HepG2 (cell line): ENCODE data around the gene SPTB.

ENCODE experiments used
- ATF3 ChIP-seq: sonication (generic); formaldehyde crosslinking; IDR thresholded peaks from 2 replicates; pipeline ENCODE4 v1.4.0; 2020; ENCODE audit warnings: missing genetic modification reagents
- CENPX ChIP-seq: sonication (generic); formaldehyde crosslinking; IDR thresholded peaks from 2 replicates; pipeline ENCODE4 v1.9.0; 2021; ENCODE audit warnings: mild to moderate bottlenecking, missing genetic modification reagents, moderate library complexity
- CTCF ChIP-seq: sonication (generic); formaldehyde crosslinking; IDR thresholded peaks from 2 replicates; pipeline ENCODE4 v1.5.0; 2020; ENCODE audit warnings: mild to moderate bottlenecking, missing genetic modification reagents, moderate library complexity
- EZH2 ChIP-seq: conservative IDR thresholded peaks from 2 replicates; pipeline ENCODE4 v1.6.1; 2012; ENCODE audit warnings: mild to moderate bottlenecking, low read depth, low read length, moderate library complexity
- NFYB ChIP-seq: sonication (generic); formaldehyde crosslinking; IDR thresholded peaks from 2 replicates; pipeline ENCODE4 v1.4.0; 2020; ENCODE audit warnings: missing genetic modification reagents
- SP1 ChIP-seq, 2 experiments: fragments of 450-650 bp in 1 of 2; sonication (generic) in 1 of 2; formaldehyde crosslinking in 1 of 2; IDR thresholded peaks; 2 replicates each; pipeline versions ENCODE4 v1.4.0 to v1.6.1; 2016 to 2020; ENCODE audit warnings: missing genetic modification reagents in 1 of 2
- TEAD2 ChIP-seq: sonication (generic); formaldehyde crosslinking; IDR thresholded peaks from 2 replicates; pipeline ENCODE4 v1.9.0; 2021; ENCODE audit warnings: missing genetic modification reagents

GRCh38 chr14:64787619-64788018, 92.1 kb downstream of the SPTB start:
- TF ChIP-seq ATF3 (CRISPR knock-in tag), result no peak
- TF ChIP-seq EZH2, result no peak
- no peak for TF ChIP-seq NFYB (CRISPR knock-in tag)
- TF ChIP-seq SP1 (IDR thresholded peaks at IDR 0.05), result no peak
- TF ChIP-seq SP1 (CRISPR knock-in tag; IDR thresholded peaks at IDR 0.05), result no peak
- TF ChIP-seq TEAD2 (CRISPR knock-in tag), result no peak
- TF ChIP-seq CTCF (CRISPR knock-in tag), result no peak
- TF ChIP-seq CENPX (CRISPR knock-in tag), result no peak
